ENCODE data around the gene CA11.
A peak's percentile ranks its signal among the peaks of the same experiment; 100 is the strongest.

CA11 gene

GRCh38 chr19:48628486-48629296 is 17.3 kb downstream of the CA11 start:
- DNase-seq (ENCODE audit: low read depth): no peak

- no peak for DNase-seq (ENCODE audit: low read depth)
Measured at GRCh38 chr19:48627865-48628314, 18.1 kb downstream of the CA11 start.

- no peak for DNase-seq (ENCODE audit: low read depth)
Measured at GRCh38 chr19:48627201-48627864, 18.7 kb downstream of the CA11 start.

GRCh38 chr19:48625891-48626327 is 20.1 kb downstream of the CA11 start:
- DNase-seq (ENCODE audit: low read depth): no peak

GRCh38 chr19:48624791-48625723 is 20.9 kb downstream of the CA11 start:
- no peak for DNase-seq (ENCODE audit: low read depth)

- DNase-seq (ENCODE audit: low read depth): peak; percentile 94
Measured at GRCh38 chr19:48624067-48624594, 21.9 kb downstream of the CA11 start.

- DNase-seq (ENCODE audit: low read depth): no peak
Measured at GRCh38 chr19:48623556-48624066, 22.4 kb downstream of the CA11 start.

- no peak for DNase-seq (ENCODE audit: low read depth)
Measured at GRCh38 chr19:48619692-48620585, 26.0 kb downstream of the CA11 start.

GRCh38 chr19:48618916-48619691 is 26.9 kb downstream of the CA11 start, which contains the start of the genes RPL18 and SPHK2:
Gene RPL18 (minus strand): TSS chr19:48619178. CDS start chr19:48619143, 35 bp downstream.
Gene SPHK2 (plus strand): TSS chr19:48619506. CDS start chr19:48620515, 1,009 bp downstream.
- peak; percentile 89 for DNase-seq (ENCODE audit: low read depth)

GRCh38 chr19:48618278-48618915 is 27.6 kb downstream of the CA11 start:
- no peak for DNase-seq (ENCODE audit: low read depth)

GRCh38 chr19:48617146-48617937 is 28.6 kb downstream of the CA11 start:
- DNase-seq (ENCODE audit: low read depth): no peak

- DNase-seq (ENCODE audit: low read depth): no peak
Measured at GRCh38 chr19:48616491-48617056, 29.4 kb downstream of the CA11 start.

GRCh38 chr19:48616041-48616436 is 29.9 kb downstream of the CA11 start:
- no peak for DNase-seq (ENCODE audit: low read depth)

- DNase-seq (ENCODE audit: low read depth): no peak
Measured at GRCh38 chr19:48615231-48616040, 30.6 kb downstream of the CA11 start.

- no peak for DNase-seq (ENCODE audit: low read depth)
Measured at GRCh38 chr19:48614436-48615230, 31.4 kb downstream of the CA11 start, which contains the start of gene FAM83E. Gene FAM83E (minus strand): TSS chr19:48615076. CDS start chr19:48613372, 1,704 bp downstream.

GRCh38 chr19:48613852-48614435 is 32.0 kb downstream of the CA11 start:
- no peak for DNase-seq (ENCODE audit: low read depth)

Measured in stimulated activated CD8-positive, alpha-beta memory T cell treated with anti-CD3 and anti-CD28 coated beads, Interleukin-7, amount 100 ng/mL, for 24 hours (primary cell).